Lung (tissue), 12 donors: ENCODE measurements around the gene FUT8. TPM values are rescaled to one million over a fixed set of nuclear protein-coding genes. Genes with fewer than 3 reads are reported as not detected.

Experiments
- ATAC-seq: fragments of 200-7000 bp; cut with Tn5 transposase; one replicate; pipeline ENCODE4 v1.9.1; 2020; ENCODE audit warnings: moderate number of reproducible peaks; ENCODE audit not compliant: insufficient read depth, low FRiP score
- DNase-seq, 3 donors: peaks; one replicate each; pipeline ENCODE4 v3.0.0-alpha.2; 2013 to 2017
- H3K27ac ChIP-seq, 2 donors: one replicate each; pipeline ENCODE4 v1.5.1; 2013; ENCODE audit warnings: mild to moderate bottlenecking in 2 of 2, moderate library complexity in 2 of 2, control low read depth in 1 of 2, inconsistent platforms in 1 of 2, low read depth in 1 of 2, low read length in 1 of 2
- H3K27me3 ChIP-seq, 3 donors: one replicate each; pipeline ENCODE4 v1.5.1; 2013; ENCODE audit warnings: low read length in 2 of 3; ENCODE audit not compliant: control insufficient read depth in 3 of 3, insufficient read depth in 3 of 3
- H3K36me3 ChIP-seq, 4 donors: one replicate each; pipeline ENCODE4 v1.5.1; 2013; ENCODE audit warnings: low read length in 4 of 4, mild to moderate bottlenecking in 1 of 4, moderate library complexity in 1 of 4; ENCODE audit not compliant: control insufficient read depth in 4 of 4, insufficient read depth in 4 of 4
- H3K4me1 ChIP-seq, 5 donors: one replicate each; pipeline ENCODE4 v1.5.1; 2013; ENCODE audit warnings: low read length in 5 of 5, mild to moderate bottlenecking in 2 of 5, moderate library complexity in 1 of 5; ENCODE audit not compliant: control insufficient read depth in 5 of 5, insufficient read depth in 5 of 5
- H3K4me3 ChIP-seq: one replicate; pipeline ENCODE4 v1.5.1; 2013; ENCODE audit warnings: mild to moderate bottlenecking, control low read depth, moderate library complexity
- H3K9ac ChIP-seq, 2 donors: one replicate each; pipeline ENCODE4 v1.5.1; 2013; ENCODE audit warnings: low read length in 2 of 2, control low read depth in 1 of 2; ENCODE audit not compliant: insufficient read depth in 1 of 2
- H3K9me3 ChIP-seq, 4 donors: one replicate each; pipeline ENCODE4 v1.5.1; 2013; ENCODE audit warnings: low read length in 3 of 4, mild to moderate bottlenecking in 1 of 4, moderate library complexity in 1 of 4; ENCODE audit not compliant: control insufficient read depth in 4 of 4, insufficient read depth in 3 of 4
- CTCF ChIP-seq: IDR thresholded peaks from 2 replicates; pipeline ENCODE4 v1.5.1; 2012; ENCODE audit warnings: mild to moderate bottlenecking; ENCODE audit errors: control extremely low read depth, extremely low read depth
- WGBS, 2 donors: extraction: QIAGEN DNeasy Blood & Tissue Kit; methylation state at CpG; one replicate each; pipeline ENCODE4 v1.1.7; 2013; 5-methylcytosine and 5-hydroxymethylcytosine counted together
- polyA plus RNA-seq, 2 donors: library from polyadenylated mRNA; stranded (reverse); fragments of 200-250 nt; gene quantifications; one replicate each; pipeline ENCODE4 v1.2.1, GENCODE V29; 2013
- total RNA-seq, 2 donors: library from RNA; depleted of rRNA in 1 of 2; stranded (reverse); fragments of >200 nt in 1 of 2; gene quantifications; one replicate each; pipeline ENCODE4 v1.2.1, GENCODE V29; 2014 to 2021
- donor health status: control.
- donor health status: control.
- donor health status: Bipolar disorder and iron deficiency.
- donor health status: healthy.
- donor health status: DM: yes; HTN: yes; CAD: no.

The FUT8 gene
- total and polyA plus RNA-seq, 4 donors: 9.9 to 98.5 (median 25.8) TPM

- no peak overlapping the region for H3K9ac ChIP-seq
- H3K27ac ChIP-seq: no peak overlapping the region
- H3K36me3 ChIP-seq: peaks cover 0 to 2% (median 0%) of the 10 kb centered on the region in 4 donors
- H3K27me3 ChIP-seq: no peaks in the 10 kb centered on the region
- 74 to 78% methylated on average over 10 to 11 of the region's 11 CpGs for WGBS, 2 donors
- DNase-seq: no peak
- no peak overlapping the region for H3K4me3 ChIP-seq
- H3K9me3 ChIP-seq: no peaks in the 10 kb centered on the region
- TF ChIP-seq CTCF: no peak
- H3K4me1 ChIP-seq: peaks cover 0 to 10% (median 0%) of the 10 kb centered on the region in 5 donors
- ATAC-seq: no peak
Measured at GRCh38 chr14:65469903-65470302, 57.4 kb downstream of the FUT8 start.

- no peak for TF ChIP-seq CTCF
- Histone ChIP-seq H3K27ac (no peak overlapping the region), H3K9ac (no peak overlapping the region), H3K9me3 (no peaks in the 10 kb centered on the region), H3K36me3 (peaks cover 0 to 2% (median 0%) of the 10 kb centered on the region in 4 donors), H3K27me3 (no peaks in the 10 kb centered on the region), H3K4me1 (peaks cover 0 to 10% (median 0%) of the 10 kb centered on the region in 5 donors), H3K4me3 (no peak overlapping the region)
- 92 to 94% methylated on average over 13 of the region's 13 CpGs for WGBS, 2 donors
- DNase-seq: no peak
- ATAC-seq: no peak
Measured at GRCh38 chr14:65470404-65470880, 57.9 kb downstream of the FUT8 start.

GRCh38 chr14:65471038-65471878, 58.7 kb downstream of the FUT8 start:
- ATAC-seq (no peak), DNase-seq (no peak)
- no peak for TF ChIP-seq CTCF
- Histone ChIP-seq H3K36me3 (peaks cover 0 to 2% (median 0%) of the 10 kb centered on the region in 4 donors), H3K27me3 (no peaks in the 10 kb centered on the region), H3K27ac (no peak overlapping the region), H3K9me3 (no peaks in the 10 kb centered on the region), H3K4me3 (no peak overlapping the region), H3K9ac (no peak overlapping the region), H3K4me1 (peaks cover 0 to 10% (median 0%) of the 10 kb centered on the region in 5 donors)
- WGBS, 2 donors: 38 to 66% methylated on average over 5 of the region's 5 CpGs
